Adrenal gland (tissue), 5 donors: ENCODE measurements around the gene CDC34.

Experiments
- CTCF ChIP-seq, 6 experiments: fragments of 450-650 bp in 4 of 6; fragments of 200-600 bp in 2 of 6; sonication (generic) in 1 of 6; IDR thresholded peaks; 1 replicate in 5 of 6; 2 replicates in 1 of 6; pipeline versions ENCODE4 v1.5.1 to v1.8.0; 2016 to 2021; ENCODE audit warnings: antibody characterized with exemption in 6 of 6, mild to moderate bottlenecking in 2 of 6, moderate library complexity in 1 of 6
- POLR2A ChIP-seq, 2 donors: fragments of 450-650 bp; IDR thresholded peaks; one replicate each; pipeline ENCODE4 v1.6.1; 2017; ENCODE audit warnings: antibody characterized with exemption in 2 of 2, mild to moderate bottlenecking in 2 of 2, moderate library complexity in 1 of 2
- donor health status: DM: no; HTN: no; CAD: no.

- TF ChIP-seq CTCF (IDR thresholded peaks at IDR 0.05) (no peak), POLR2A (IDR thresholded peaks at IDR 0.05) (no peak)
Observed at GRCh38 chr19:542173-542866, 10.8 kb downstream of the CDC34 start.
